Upper lobe of right lung (tissue), 1 donor: ENCODE measurements around the gene KLHL13. TPM values are rescaled to one million over a fixed set of nuclear protein-coding genes. Genes with fewer than 3 reads are reported as not detected.
"Not testable (repeated sequence)": the region's sequence is repeated elsewhere in the genome, so short reads cannot be mapped to it uniquely, and the experiment has no call there.

Experiments used
- ATAC-seq: fragments of 200-7000 bp; cut with Tn5 transposase; one replicate; pipeline ENCODE4 v1.9.1; 2020; ENCODE audit warnings: mild to moderate bottlenecking, moderate library complexity
- DNase-seq: peaks from one replicate; pipeline ENCODE4 v3.0.0-alpha.2; 2020
- H3K27ac ChIP-seq: fragments of 200-600 bp; one replicate; pipeline ENCODE4 v1.8.0; 2022
- H3K27me3 ChIP-seq: fragments of 200-600 bp; one replicate; pipeline ENCODE4 v1.8.0; 2022; ENCODE audit warnings: mild to moderate bottlenecking
- H3K36me3 ChIP-seq: fragments of 200-600 bp; one replicate; pipeline ENCODE4 v1.8.0; 2022
- H3K4me1 ChIP-seq: fragments of 200-600 bp; one replicate; pipeline ENCODE4 v1.8.0; 2022
- H3K4me3 ChIP-seq: fragments of 200-600 bp; one replicate; pipeline ENCODE4 v1.8.0; 2022; ENCODE audit warnings: mild to moderate bottlenecking
- H3K9me3 ChIP-seq: fragments of 200-600 bp; one replicate; pipeline ENCODE4 v1.8.0; 2022
- intact Hi-C: fragments of 100-400 bp; cut with DNase I; formaldehyde crosslinking; loops from one replicate; pipeline ENCODE4 v1.11.0; 2022
- total RNA-seq: library from RNA; stranded (reverse); fragmentation: NEBNext Ultra II Directional; extraction: Animal tissue kit (Norgen Biotek cat#: 25700); gene quantifications from one replicate; pipeline ENCODE4 v1.2.1, GENCODE V29; 2021
- TF ChIP-seq, protein P1 (sequence below): fragments of 200-600 bp; IDR thresholded peaks from one replicate; pipeline ENCODE4 v1.8.0; 2022; ENCODE audit warnings: antibody characterized with exemption
- donor health status: DM: no; HTN: yes; CAD: no; lungs with severe emphysema.

KLHL13 gene
- total RNA-seq, 1 donor from 2014 or later, result 0.58 TPM

DNA sequence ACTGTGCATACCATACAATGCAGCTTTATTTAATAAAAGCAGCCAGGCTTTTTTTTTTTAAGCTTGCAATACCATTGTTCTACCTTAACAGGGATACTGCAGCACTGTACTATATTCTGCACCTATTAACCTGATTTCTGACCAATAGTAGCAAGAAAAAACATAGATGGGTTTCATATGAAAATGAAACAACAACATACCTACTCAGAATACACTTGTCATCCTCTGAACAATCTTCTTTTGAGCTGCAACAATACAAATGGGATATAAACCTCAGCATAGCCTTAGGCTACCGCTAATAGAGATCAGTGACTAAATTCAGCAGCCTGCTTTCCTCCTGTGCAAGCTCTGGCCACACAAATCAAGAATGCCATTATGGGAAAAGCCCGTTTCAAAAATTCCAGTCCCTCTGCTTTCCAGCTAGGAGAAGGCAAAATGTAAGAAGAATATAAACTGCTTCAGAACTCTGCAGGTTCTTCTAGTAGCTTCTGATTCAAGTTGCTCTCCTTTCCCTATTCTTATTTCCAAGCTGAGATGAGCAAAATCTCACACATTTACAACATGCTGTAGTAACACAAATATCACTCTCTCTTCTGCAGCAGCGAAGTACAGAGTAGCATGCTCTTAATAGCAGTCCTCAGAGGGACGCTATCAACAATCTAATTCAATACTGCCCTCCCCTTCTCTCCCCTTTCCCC, 143.4 kb downstream of the KLHL13 start:
- no peak for DNase-seq
- Histone ChIP-seq H3K27ac (no peak overlapping the region), H3K4me1 (no peaks in the 10 kb centered on the region), H3K27me3 (no peaks in the 10 kb centered on the region), H3K9me3 (no peaks in the 10 kb centered on the region), H3K4me3 (no peak overlapping the region), H3K36me3 (no peaks in the 10 kb centered on the region)
- TF ChIP-seq, protein P1, sequence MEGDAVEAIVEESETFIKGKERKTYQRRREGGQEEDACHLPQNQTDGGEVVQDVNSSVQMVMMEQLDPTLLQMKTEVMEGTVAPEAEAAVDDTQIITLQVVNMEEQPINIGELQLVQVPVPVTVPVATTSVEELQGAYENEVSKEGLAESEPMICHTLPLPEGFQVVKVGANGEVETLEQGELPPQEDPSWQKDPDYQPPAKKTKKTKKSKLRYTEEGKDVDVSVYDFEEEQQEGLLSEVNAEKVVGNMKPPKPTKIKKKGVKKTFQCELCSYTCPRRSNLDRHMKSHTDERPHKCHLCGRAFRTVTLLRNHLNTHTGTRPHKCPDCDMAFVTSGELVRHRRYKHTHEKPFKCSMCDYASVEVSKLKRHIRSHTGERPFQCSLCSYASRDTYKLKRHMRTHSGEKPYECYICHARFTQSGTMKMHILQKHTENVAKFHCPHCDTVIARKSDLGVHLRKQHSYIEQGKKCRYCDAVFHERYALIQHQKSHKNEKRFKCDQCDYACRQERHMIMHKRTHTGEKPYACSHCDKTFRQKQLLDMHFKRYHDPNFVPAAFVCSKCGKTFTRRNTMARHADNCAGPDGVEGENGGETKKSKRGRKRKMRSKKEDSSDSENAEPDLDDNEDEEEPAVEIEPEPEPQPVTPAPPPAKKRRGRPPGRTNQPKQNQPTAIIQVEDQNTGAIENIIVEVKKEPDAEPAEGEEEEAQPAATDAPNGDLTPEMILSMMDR, result no peak
- ATAC-seq, result no peak
- intact Hi-C loops, result no loop called here

DNA sequence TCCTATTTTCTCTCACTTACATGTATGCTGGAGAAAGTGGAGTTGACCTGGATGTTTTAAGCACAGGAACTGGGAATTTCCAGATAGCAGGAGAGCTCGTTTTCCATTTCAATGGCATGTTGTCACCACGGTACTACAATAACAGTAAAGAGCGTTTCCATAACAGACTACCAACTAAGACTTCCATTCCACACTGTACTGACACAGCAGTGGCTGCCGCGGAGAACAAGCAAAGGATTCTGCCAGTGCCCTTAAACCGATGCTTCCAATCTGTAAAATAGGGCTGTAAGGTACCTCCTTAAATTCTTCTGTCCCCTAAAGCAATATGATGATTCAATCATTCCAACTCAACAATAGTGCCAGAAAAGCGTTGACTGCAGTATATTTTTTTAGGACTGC, 143.9 kb downstream of the KLHL13 start:
- no peak overlapping the region for H3K4me3 ChIP-seq
- intact Hi-C loops, result no loop called here
- no peaks in the 10 kb centered on the region for H3K9me3 ChIP-seq
- H3K27me3 ChIP-seq, result no peaks in the 10 kb centered on the region
- no peak overlapping the region for H3K27ac ChIP-seq
- H3K4me1 ChIP-seq, result no peaks in the 10 kb centered on the region
- H3K36me3 ChIP-seq, result no peaks in the 10 kb centered on the region
- ATAC-seq (no peak), DNase-seq (no peak)
- TF ChIP-seq, protein P1, result no peak

DNA sequence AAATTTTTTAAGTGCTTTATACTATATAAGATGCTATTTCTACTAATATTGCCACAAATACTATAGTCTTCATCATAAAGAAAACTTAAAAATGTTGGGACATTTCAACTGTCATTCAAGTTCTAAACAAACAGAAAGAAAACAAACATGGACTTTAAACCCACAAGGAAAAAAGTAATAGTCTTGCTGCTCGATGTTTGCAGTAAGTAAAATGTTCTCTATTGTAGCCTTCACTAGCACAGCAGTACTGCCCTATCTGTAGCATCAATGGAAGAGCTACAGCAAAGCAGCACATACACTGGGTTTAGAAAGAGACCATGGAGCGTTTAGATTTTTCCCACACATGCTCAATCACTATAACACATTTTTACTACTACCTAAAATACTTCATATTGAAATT, 146.8 kb downstream of the KLHL13 start:
- Histone ChIP-seq H3K4me1 (no peaks in the 10 kb centered on the region), H3K9me3 (no peaks in the 10 kb centered on the region), H3K27ac (no peak overlapping the region), H3K36me3 (no peaks in the 10 kb centered on the region), H3K4me3 (no peak overlapping the region), H3K27me3 (no peaks in the 10 kb centered on the region)
- ATAC-seq (no peak), DNase-seq (no peak)
- TF ChIP-seq, protein P1, result no peak
- intact Hi-C loops, result no loop called here

DNA sequence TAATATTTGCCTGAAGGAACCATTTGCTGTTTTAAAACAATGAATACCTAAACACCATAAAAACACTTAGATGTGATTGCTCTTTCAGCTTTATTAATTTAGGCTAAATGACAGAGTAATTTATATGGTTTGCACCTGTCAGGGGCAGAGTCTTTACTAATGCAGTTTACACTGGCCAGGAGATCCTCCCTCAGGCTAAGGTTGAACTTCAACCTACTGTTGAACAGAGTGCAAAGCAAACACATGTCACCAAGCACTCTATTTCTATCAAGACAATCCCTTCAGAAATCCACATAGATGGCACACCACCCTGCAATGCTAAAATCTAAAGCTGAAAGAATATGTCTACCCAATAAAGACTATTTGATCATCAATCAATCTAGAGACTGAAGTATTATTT, 147.3 kb downstream of the KLHL13 start:
- TF ChIP-seq, protein P1, result no peak
- no peaks in the 10 kb centered on the region for H3K4me1 ChIP-seq
- DNase-seq (no peak), ATAC-seq (no peak)
- H3K27me3 ChIP-seq, result no peaks in the 10 kb centered on the region
- H3K27ac ChIP-seq, result no peak overlapping the region
- no peaks in the 10 kb centered on the region for H3K36me3 ChIP-seq
- no peaks in the 10 kb centered on the region for H3K9me3 ChIP-seq
- no peak overlapping the region for H3K4me3 ChIP-seq
- intact Hi-C loops, result no loop called here

DNA sequence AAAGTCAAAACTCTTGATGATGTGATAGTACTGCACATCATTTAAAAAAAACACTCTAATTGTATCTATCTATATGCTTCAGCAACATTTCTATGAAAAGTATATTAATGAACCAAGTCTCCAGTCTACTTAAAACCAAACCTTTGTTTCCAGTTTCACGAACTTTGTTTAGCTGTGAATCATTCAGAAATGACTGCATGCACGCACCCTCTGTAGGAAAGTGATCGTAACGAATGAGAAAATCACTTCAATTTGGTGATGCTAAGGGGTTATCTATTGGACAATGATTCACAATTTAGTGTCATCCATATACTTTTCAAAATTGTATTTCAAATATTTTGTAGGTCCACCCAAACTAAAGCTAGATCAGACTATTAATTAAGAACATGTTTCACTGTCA, 157.6 kb downstream of the KLHL13 start:
- no peak overlapping the region for H3K4me3 ChIP-seq
- H3K27ac ChIP-seq, result no peak overlapping the region
- intact Hi-C loops, result no loop called here
- H3K4me1 ChIP-seq, result no peaks in the 10 kb centered on the region
- H3K9me3 ChIP-seq, result no peaks in the 10 kb centered on the region
- ATAC-seq (no peak), DNase-seq (no peak)
- no peaks in the 10 kb centered on the region for H3K36me3 ChIP-seq
- no peaks in the 10 kb centered on the region for H3K27me3 ChIP-seq
- TF ChIP-seq, protein P1, result no peak

DNA sequence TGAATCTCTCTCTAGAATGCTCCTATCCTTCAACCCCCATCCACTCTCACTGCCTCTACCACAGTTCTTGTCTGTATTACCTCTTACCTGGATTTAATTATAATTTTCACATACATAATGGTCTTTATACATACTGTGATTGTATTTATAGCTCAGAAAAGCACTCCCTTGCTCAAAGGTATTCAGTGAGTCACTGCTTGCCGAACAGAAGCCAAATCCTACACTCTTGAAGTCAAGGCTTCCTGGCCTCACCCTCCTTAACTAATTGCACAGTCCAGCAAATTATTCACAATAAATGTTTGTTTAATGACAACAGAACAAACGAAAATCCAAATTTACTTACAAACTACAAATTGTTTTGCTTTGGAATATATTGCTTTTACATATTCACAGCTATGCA, 159.5 kb downstream of the KLHL13 start:
- intact Hi-C loops, result no loop called here
- Histone ChIP-seq H3K27me3 (no peaks in the 10 kb centered on the region), H3K27ac (no peak overlapping the region), H3K4me1 (no peaks in the 10 kb centered on the region), H3K4me3 (no peak overlapping the region), H3K36me3 (no peaks in the 10 kb centered on the region), H3K9me3 (no peaks in the 10 kb centered on the region)
- TF ChIP-seq, protein P1, result no peak
- ATAC-seq, result peak; percentile 34
- DNase-seq, result no peak

DNA sequence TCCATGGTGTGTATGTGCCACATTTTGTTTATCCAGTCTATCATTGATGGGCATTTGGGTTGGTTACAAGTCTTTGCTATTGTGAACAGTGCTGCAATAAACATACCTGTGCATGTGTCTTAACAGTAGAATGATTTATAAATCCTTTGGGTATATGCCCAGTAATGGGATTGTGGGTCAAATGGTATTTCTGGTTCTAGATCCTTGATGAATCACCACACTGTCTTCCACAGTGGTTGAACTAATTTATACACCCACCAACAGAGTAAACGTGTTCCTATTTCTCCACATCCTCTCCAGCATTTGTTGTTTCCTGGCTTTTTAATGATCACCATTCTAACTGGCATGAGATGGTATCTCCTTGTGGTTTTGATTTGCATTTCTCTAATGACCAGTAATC, 177.3 kb downstream of the KLHL13 start:
- DNase-seq, intact Hi-C loops: not testable (repeated sequence)

More for the DNA sequence above, 177.3 kb downstream of the KLHL13 start:
- not testable (repeated sequence) for H3K4me1 ChIP-seq, H3K4me3 ChIP-seq, ATAC-seq, H3K27me3 ChIP-seq, H3K36me3 ChIP-seq, H3K9me3 ChIP-seq, H3K27ac ChIP-seq
